ENCODE results near the gene MIDN.
A peak's percentile ranks its signal among the peaks of the same experiment; 100 is the strongest.

The MIDN gene

GRCh38 chr19:1280636-1281568 lies 32.5 kb downstream of the MIDN start:
- Mint-ChIP-seq H3K36me3 (peaks cover 5% of the 10 kb centered on the region), H3K9me3 (ENCODE audit: low read depth) (no peaks in the 10 kb centered on the region), H3K27me3 (peaks cover 11% of the 10 kb centered on the region), H3K27ac (no peak overlapping the region), H3K4me3 (no peak overlapping the region), H3K4me1 (ENCODE audit: low read depth) (peaks cover 26% of the 10 kb centered on the region)

- Mint-ChIP-seq H3K4me3 (no peak overlapping the region), H3K4me1 (ENCODE audit: low read depth) (peaks cover 23% of the 10 kb centered on the region), H3K36me3 (peaks cover 4% of the 10 kb centered on the region), H3K27me3 (peaks cover 11% of the 10 kb centered on the region), H3K27ac (no peak overlapping the region), H3K9me3 (ENCODE audit: low read depth) (no peaks in the 10 kb centered on the region)
These were observed 33.3 kb downstream of the MIDN start for GRCh38 chr19:1281569-1282287.

- H3K27ac Mint-ChIP-seq = no peak overlapping the region
- H3K9me3 Mint-ChIP-seq (ENCODE audit: low read depth) = no peaks in the 10 kb centered on the region
- H3K27me3 Mint-ChIP-seq = peaks cover 11% of the 10 kb centered on the region
- H3K36me3 Mint-ChIP-seq = peaks cover 2% of the 10 kb centered on the region
- H3K4me1 Mint-ChIP-seq (ENCODE audit: low read depth) = peaks cover 19% of the 10 kb centered on the region
- H3K4me3 Mint-ChIP-seq = no peak overlapping the region
These were observed 34.3 kb downstream of the MIDN start for GRCh38 chr19:1282588-1283206.

- no peaks in the 10 kb centered on the region for H3K9me3 Mint-ChIP-seq (ENCODE audit: low read depth)
- H3K4me3 Mint-ChIP-seq = no peak overlapping the region
These were observed 35.0 kb downstream of the MIDN start for GRCh38 chr19:1283207-1283916.

GRCh38 chr19:1283917-1284292 lies 35.5 kb downstream of the MIDN start:
- Mint-ChIP-seq H3K27me3 (peaks cover 11% of the 10 kb centered on the region), H3K4me3 (peak overlapping the region; percentile 37), H3K36me3 (peaks cover 2% of the 10 kb centered on the region), H3K9me3 (ENCODE audit: low read depth) (no peaks in the 10 kb centered on the region), H3K4me1 (ENCODE audit: low read depth) (peaks cover 17% of the 10 kb centered on the region), H3K27ac (no peak overlapping the region)

More at GRCh38 chr19:1283207-1283916, 35.0 kb downstream of the MIDN start:
- Mint-ChIP-seq H3K27ac (no peak overlapping the region), H3K4me1 (ENCODE audit: low read depth) (peaks cover 17% of the 10 kb centered on the region), H3K27me3 (peaks cover 11% of the 10 kb centered on the region), H3K36me3 (peaks cover 2% of the 10 kb centered on the region)

GRCh38 chr19:1284293-1284978 lies 36.1 kb downstream of the MIDN start:
- no peak overlapping the region for H3K27ac Mint-ChIP-seq
- H3K9me3 Mint-ChIP-seq (ENCODE audit: low read depth) = no peaks in the 10 kb centered on the region
- peaks cover 15% of the 10 kb centered on the region for H3K4me1 Mint-ChIP-seq (ENCODE audit: low read depth)
- peak overlapping the region; percentile 75 for H3K4me3 Mint-ChIP-seq
- H3K36me3 Mint-ChIP-seq = peaks cover 2% of the 10 kb centered on the region
- H3K27me3 Mint-ChIP-seq = peaks cover 14% of the 10 kb centered on the region

GRCh38 chr19:1284979-1285736 lies 36.8 kb downstream of the MIDN start:
- Mint-ChIP-seq H3K27ac (no peak overlapping the region), H3K4me1 (ENCODE audit: low read depth) (peaks cover 10% of the 10 kb centered on the region), H3K36me3 (no peaks in the 10 kb centered on the region), H3K27me3 (peaks cover 14% of the 10 kb centered on the region), H3K4me3 (peak overlapping the region; percentile 75), H3K9me3 (ENCODE audit: low read depth) (no peaks in the 10 kb centered on the region)

GRCh38 chr19:1285737-1286360 lies 37.5 kb downstream of the MIDN start, which contains the start of gene EFNA2:
TSS of gene EFNA2 (plus strand) at chr19:1285873. CDS start at chr19:1286169, 296 bp downstream.
- no peaks in the 10 kb centered on the region for H3K36me3 Mint-ChIP-seq
- H3K4me3 Mint-ChIP-seq = peak within 1 kb of the TSS; percentile 75
- peaks cover 8% of the 10 kb centered on the region for H3K4me1 Mint-ChIP-seq (ENCODE audit: low read depth)
- H3K9me3 Mint-ChIP-seq (ENCODE audit: low read depth) = no peaks in the 10 kb centered on the region
- H3K27ac Mint-ChIP-seq = no peak within 1 kb of the TSS
- H3K27me3 Mint-ChIP-seq = peaks cover 14% of the 10 kb centered on the region

- peaks cover 14% of the 10 kb centered on the region for H3K27me3 Mint-ChIP-seq
- H3K9me3 Mint-ChIP-seq (ENCODE audit: low read depth) = no peaks in the 10 kb centered on the region
- no peaks in the 10 kb centered on the region for H3K36me3 Mint-ChIP-seq
- H3K4me1 Mint-ChIP-seq (ENCODE audit: low read depth) = peaks cover 6% of the 10 kb centered on the region
- H3K4me3 Mint-ChIP-seq = peak overlapping the region; percentile 38
- no peak overlapping the region for H3K27ac Mint-ChIP-seq
These were observed 38.3 kb downstream of the MIDN start for GRCh38 chr19:1286487-1287353.

GRCh38 chr19:1287354-1288225 lies 39.2 kb downstream of the MIDN start:
- Mint-ChIP-seq H3K27me3 (peaks cover 14% of the 10 kb centered on the region), H3K36me3 (no peaks in the 10 kb centered on the region), H3K9me3 (ENCODE audit: low read depth) (no peaks in the 10 kb centered on the region), H3K4me3 (no peak overlapping the region), H3K4me1 (ENCODE audit: low read depth) (peaks cover 6% of the 10 kb centered on the region), H3K27ac (no peak overlapping the region)

GRCh38 chr19:1288226-1288612 lies 39.8 kb downstream of the MIDN start:
- no peaks in the 10 kb centered on the region for H3K36me3 Mint-ChIP-seq
- no peak overlapping the region for H3K27ac Mint-ChIP-seq
- H3K4me1 Mint-ChIP-seq (ENCODE audit: low read depth) = peaks cover 6% of the 10 kb centered on the region
- peaks cover 14% of the 10 kb centered on the region for H3K27me3 Mint-ChIP-seq
- H3K4me3 Mint-ChIP-seq = no peak overlapping the region
- no peaks in the 10 kb centered on the region for H3K9me3 Mint-ChIP-seq (ENCODE audit: low read depth)

All from activated naive CD8-positive, alpha-beta T cell (primary cell).